Right kidney (tissue), 9 donors: ENCODE measurements around the gene SELP.
"Not testable (repeated sequence)": the region's sequence is repeated elsewhere in the genome, so short reads cannot be mapped to it uniquely, and the experiment has no call there.

Source experiments
- DNase-seq: peaks from one replicate; pipeline ENCODE4 v3.0.0-alpha.2; 2016
- long read RNA-seq, 8 donors: transcript quantifications; one replicate each; lab custom pipeline, GENCODE V29; 2026

The SELP gene
- long read RNA-seq, donor 1: 0 reads
- long read RNA-seq, donor 2: 0 reads
- long read RNA-seq, donor 3: 0 reads
- long read RNA-seq, donor 4: 0 reads
- long read RNA-seq, donor 5: 0 reads
- long read RNA-seq, donor 6: 0 reads
- long read RNA-seq, donor 7: 0 reads
- long read RNA-seq, donor 8: 0 reads

- DNase-seq: no peak
These were observed at the start of gene SELP for GRCh38 chr1:169630006-169630405. TSS of gene SELP (minus strand) at chr1:169630124. CDS start at chr1:169630074, 50 bp downstream.

GRCh38 chr1:169679692-169680091, 49.8 kb upstream of the SELP start:
- DNase-seq: no peak

GRCh38 chr1:169676001-169676400, 46.1 kb upstream of the SELP start:
- no peak for DNase-seq

GRCh38 chr1:169670836-169671235, 40.9 kb upstream of the SELP start:
- DNase-seq: no peak

GRCh38 chr1:169670244-169670643, 40.3 kb upstream of the SELP start:
- DNase-seq: not testable (repeated sequence)

- not testable (repeated sequence) for DNase-seq
These were observed 38.0 kb upstream of the SELP start for GRCh38 chr1:169667699-169668596.

- not testable (repeated sequence) for DNase-seq
These were observed 37.3 kb upstream of the SELP start for GRCh38 chr1:169667227-169667639.

- DNase-seq: not testable (repeated sequence)
These were observed 32.8 kb upstream of the SELP start for GRCh38 chr1:169662680-169663079.

GRCh38 chr1:169661066-169661465, 31.1 kb upstream of the SELP start:
- not testable (repeated sequence) for DNase-seq

GRCh38 chr1:169658777-169659176, 28.9 kb upstream of the SELP start:
- DNase-seq: not testable (repeated sequence)

- no peak for DNase-seq
These were observed 23.9 kb upstream of the SELP start for GRCh38 chr1:169653873-169654272.

GRCh38 chr1:169651035-169651434, 21.1 kb upstream of the SELP start:
- DNase-seq: no peak

GRCh38 chr1:169650551-169650950, 20.6 kb upstream of the SELP start:
- DNase-seq: no peak

GRCh38 chr1:169648709-169649108, 18.8 kb upstream of the SELP start:
- DNase-seq: no peak

GRCh38 chr1:169648187-169648586, 18.3 kb upstream of the SELP start:
- no peak for DNase-seq

GRCh38 chr1:169647512-169647911, 17.6 kb upstream of the SELP start:
- DNase-seq: no peak

- DNase-seq: no peak
These were observed 14.4 kb upstream of the SELP start for GRCh38 chr1:169644297-169644696.

GRCh38 chr1:169634877-169635276, 5.0 kb upstream of the SELP start:
- DNase-seq: no peak

- DNase-seq: no peak
These were observed 4.2 kb upstream of the SELP start for GRCh38 chr1:169634145-169634544.

GRCh38 chr1:169631249-169631648, 1.3 kb upstream of the SELP start:
- no peak for DNase-seq

- no peak for DNase-seq
These were observed 5.0 kb downstream of the SELP start for GRCh38 chr1:169624912-169625311.

GRCh38 chr1:169624122-169624521, 5.8 kb downstream of the SELP start:
- no peak for DNase-seq

GRCh38 chr1:169623132-169623926, 6.6 kb downstream of the SELP start:
- no peak for DNase-seq
